ENCODE data around the gene ZDHHC9.
A peak's percentile ranks its signal among the peaks of the same experiment; 100 is the strongest.

ZDHHC9 gene

GRCh38 chrX:129760981-129761380 is 82.7 kb downstream of the ZDHHC9 start:
- TF ChIP-seq REST (IDR thresholded peaks at IDR 0.05; ENCODE audit: low read depth) = no peak
- TF ChIP-seq TCF12 (IDR thresholded peaks at IDR 0.05; ENCODE audit: low read depth) = no peak
- no peak for TF ChIP-seq CREB1 (IDR thresholded peaks at IDR 0.05; ENCODE audit: low read depth)
- no peak for TF ChIP-seq USF1 (IDR thresholded peaks at IDR 0.05)
- no peak for TF ChIP-seq ZBTB7A (IDR thresholded peaks at IDR 0.05; ENCODE audit: low read depth)
- TF ChIP-seq NFIC (IDR thresholded peaks at IDR 0.05) = no peak
- no peak for TF ChIP-seq EGR1 (IDR thresholded peaks at IDR 0.05)
- TF ChIP-seq EP300 (IDR thresholded peaks at IDR 0.05; ENCODE audit: borderline replicate concordance) = no peak
- no peak for TF ChIP-seq CEBPB (IDR thresholded peaks at IDR 0.05)
- TF ChIP-seq MAX (IDR thresholded peaks at IDR 0.05) = no peak
- no peak for TF ChIP-seq TEAD4 (IDR thresholded peaks at IDR 0.05)
- no peak for TF ChIP-seq RAD21 (IDR thresholded peaks at IDR 0.05; ENCODE audit: low read depth)
- no peak for TF ChIP-seq YY1 (IDR thresholded peaks at IDR 0.05; ENCODE audit: low read depth)
- TF ChIP-seq FOXM1 (IDR thresholded peaks at IDR 0.05; ENCODE audit: borderline replicate concordance, low read depth) = no peak
- no peak for TF ChIP-seq TAF1 (IDR thresholded peaks at IDR 0.05; ENCODE audit: low read depth)

- no peak for TF ChIP-seq TAF1 (IDR thresholded peaks at IDR 0.05; ENCODE audit: low read depth)
- TF ChIP-seq NFIC (IDR thresholded peaks at IDR 0.05) = no peak
- TF ChIP-seq FOXM1 (IDR thresholded peaks at IDR 0.05; ENCODE audit: borderline replicate concordance, low read depth) = no peak
These were observed 83.5 kb downstream of the ZDHHC9 start for GRCh38 chrX:129760155-129760554.

- no peak for TF ChIP-seq TEAD4 (IDR thresholded peaks at IDR 0.05)
- no peak for TF ChIP-seq MAX (IDR thresholded peaks at IDR 0.05)
- TF ChIP-seq NFIC (IDR thresholded peaks at IDR 0.05) = no peak
- TF ChIP-seq TAF1 (IDR thresholded peaks at IDR 0.05; ENCODE audit: low read depth) = no peak
- TF ChIP-seq CEBPB (IDR thresholded peaks at IDR 0.05) = no peak
- TF ChIP-seq REST (IDR thresholded peaks at IDR 0.05; ENCODE audit: low read depth) = no peak
- no peak for TF ChIP-seq FOXM1 (IDR thresholded peaks at IDR 0.05; ENCODE audit: borderline replicate concordance, low read depth)
- no peak for TF ChIP-seq YY1 (IDR thresholded peaks at IDR 0.05; ENCODE audit: low read depth)
- no peak for TF ChIP-seq USF1 (IDR thresholded peaks at IDR 0.05)
- no peak for TF ChIP-seq EGR1 (IDR thresholded peaks at IDR 0.05)
- TF ChIP-seq CREB1 (IDR thresholded peaks at IDR 0.05; ENCODE audit: low read depth) = no peak
- no peak for TF ChIP-seq EP300 (IDR thresholded peaks at IDR 0.05; ENCODE audit: borderline replicate concordance)
- TF ChIP-seq RAD21 (IDR thresholded peaks at IDR 0.05; ENCODE audit: low read depth) = no peak
- TF ChIP-seq ZBTB7A (IDR thresholded peaks at IDR 0.05; ENCODE audit: low read depth) = no peak
- TF ChIP-seq TCF12 (IDR thresholded peaks at IDR 0.05; ENCODE audit: low read depth) = no peak
These were observed 84.1 kb downstream of the ZDHHC9 start for GRCh38 chrX:129759576-129760061.

GRCh38 chrX:129755779-129756650 is 87.7 kb downstream of the ZDHHC9 start:
- TF ChIP-seq TCF12 (IDR thresholded peaks at IDR 0.05; ENCODE audit: low read depth) (no peak), CEBPB (IDR thresholded peaks at IDR 0.05) (no peak), RAD21 (IDR thresholded peaks at IDR 0.05; ENCODE audit: low read depth) (peak; percentile 36; the same call in 1 of the 2 replicates), FOXM1 (IDR thresholded peaks at IDR 0.05; ENCODE audit: borderline replicate concordance, low read depth) (no peak), USF1 (IDR thresholded peaks at IDR 0.05) (peak; percentile 44; the same call in 1 of the 2 replicates)

Measured in Ishikawa (cell line).